Raji (cell line): ENCODE measurements around the gene CLSTN1.

ENCODE experiments used
- POLR2A ChIP-seq: IDR thresholded peaks from 2 replicates; pipeline ENCODE4 v1.6.1; 2011; ENCODE audit warnings: low read depth, low read length, control low read depth; ENCODE audit not compliant: insufficient read depth

The CLSTN1 gene

GRCh38 chr1:9766759-9767442 is 56.9 kb downstream of the CLSTN1 start:
- no peak for TF ChIP-seq POLR2A

- TF ChIP-seq POLR2A: no peak
Observed at GRCh38 chr1:9764550-9764949, 59.2 kb downstream of the CLSTN1 start.

GRCh38 chr1:9763914-9764313 is 59.9 kb downstream of the CLSTN1 start:
- TF ChIP-seq POLR2A: no peak

GRCh38 chr1:9761855-9762254 is 61.9 kb downstream of the CLSTN1 start:
- no peak for TF ChIP-seq POLR2A

GRCh38 chr1:9760824-9761223 is 62.9 kb downstream of the CLSTN1 start:
- no peak for TF ChIP-seq POLR2A

- no peak for TF ChIP-seq POLR2A
Observed at GRCh38 chr1:9759939-9760338, 63.8 kb downstream of the CLSTN1 start.

- TF ChIP-seq POLR2A: no peak
Observed at GRCh38 chr1:9758559-9759121, 65.1 kb downstream of the CLSTN1 start.

- no peak for TF ChIP-seq POLR2A
Observed at GRCh38 chr1:9755441-9755995, 68.2 kb downstream of the CLSTN1 start.

GRCh38 chr1:9753121-9753531 is 70.6 kb downstream of the CLSTN1 start:
- TF ChIP-seq POLR2A: no peak

GRCh38 chr1:9751971-9752370 is 71.8 kb downstream of the CLSTN1 start:
- TF ChIP-seq POLR2A: no peak

GRCh38 chr1:9749361-9749760 is 74.4 kb downstream of the CLSTN1 start:
- no peak for TF ChIP-seq POLR2A

GRCh38 chr1:9746651-9747050 is 77.1 kb downstream of the CLSTN1 start:
- TF ChIP-seq POLR2A: no peak

- TF ChIP-seq POLR2A: no peak
Observed at GRCh38 chr1:9746211-9746610, 77.6 kb downstream of the CLSTN1 start.

- no peak for TF ChIP-seq POLR2A
Observed at GRCh38 chr1:9744106-9744799, 79.5 kb downstream of the CLSTN1 start.

GRCh38 chr1:9737671-9738070 is 86.1 kb downstream of the CLSTN1 start:
- TF ChIP-seq POLR2A: no peak

- TF ChIP-seq POLR2A: no peak
Observed at GRCh38 chr1:9737057-9737456, 86.7 kb downstream of the CLSTN1 start.
